Measurements from ENCODE around the gene GPR180.

DNA sequence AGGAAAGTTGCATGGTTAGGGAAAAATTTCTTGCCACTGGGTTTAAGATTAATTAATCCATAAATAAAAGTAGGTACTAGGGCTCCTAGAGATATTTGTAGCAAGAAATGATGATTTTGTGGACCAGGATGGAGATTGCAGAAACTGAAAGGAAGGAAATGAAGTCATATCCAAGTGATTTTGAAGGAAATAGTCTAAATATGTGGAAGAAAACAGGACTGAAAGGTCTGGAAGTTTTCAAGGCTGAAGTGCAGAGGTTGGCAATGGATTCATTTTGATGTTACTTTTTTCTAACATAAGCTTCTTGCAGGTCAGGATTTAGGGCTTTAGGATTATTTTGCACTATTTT, 57.9 kb downstream of the GPR180 start:
- TF ChIP-seq, protein P1, sequence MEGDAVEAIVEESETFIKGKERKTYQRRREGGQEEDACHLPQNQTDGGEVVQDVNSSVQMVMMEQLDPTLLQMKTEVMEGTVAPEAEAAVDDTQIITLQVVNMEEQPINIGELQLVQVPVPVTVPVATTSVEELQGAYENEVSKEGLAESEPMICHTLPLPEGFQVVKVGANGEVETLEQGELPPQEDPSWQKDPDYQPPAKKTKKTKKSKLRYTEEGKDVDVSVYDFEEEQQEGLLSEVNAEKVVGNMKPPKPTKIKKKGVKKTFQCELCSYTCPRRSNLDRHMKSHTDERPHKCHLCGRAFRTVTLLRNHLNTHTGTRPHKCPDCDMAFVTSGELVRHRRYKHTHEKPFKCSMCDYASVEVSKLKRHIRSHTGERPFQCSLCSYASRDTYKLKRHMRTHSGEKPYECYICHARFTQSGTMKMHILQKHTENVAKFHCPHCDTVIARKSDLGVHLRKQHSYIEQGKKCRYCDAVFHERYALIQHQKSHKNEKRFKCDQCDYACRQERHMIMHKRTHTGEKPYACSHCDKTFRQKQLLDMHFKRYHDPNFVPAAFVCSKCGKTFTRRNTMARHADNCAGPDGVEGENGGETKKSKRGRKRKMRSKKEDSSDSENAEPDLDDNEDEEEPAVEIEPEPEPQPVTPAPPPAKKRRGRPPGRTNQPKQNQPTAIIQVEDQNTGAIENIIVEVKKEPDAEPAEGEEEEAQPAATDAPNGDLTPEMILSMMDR (IDR thresholded peaks at IDR 0.05) = no peak
- TF ChIP-seq POLR2A (IDR thresholded peaks at IDR 0.05) (no peak), POLR2AphosphoS5 (IDR thresholded peaks at IDR 0.05) (no peak), EP300 (IDR thresholded peaks at IDR 0.05) (no peak)
